Fibroblast of skin of right biceps (primary cell): ENCODE measurements around the gene RNU6-1.
A peak's percentile ranks its signal among the peaks of the same experiment; 100 is the strongest.

Experiments used
- DNase-seq: peaks from one replicate; pipeline ENCODE4 v3.0.0-alpha.2; 2013

The RNU6-1 gene

DNA sequence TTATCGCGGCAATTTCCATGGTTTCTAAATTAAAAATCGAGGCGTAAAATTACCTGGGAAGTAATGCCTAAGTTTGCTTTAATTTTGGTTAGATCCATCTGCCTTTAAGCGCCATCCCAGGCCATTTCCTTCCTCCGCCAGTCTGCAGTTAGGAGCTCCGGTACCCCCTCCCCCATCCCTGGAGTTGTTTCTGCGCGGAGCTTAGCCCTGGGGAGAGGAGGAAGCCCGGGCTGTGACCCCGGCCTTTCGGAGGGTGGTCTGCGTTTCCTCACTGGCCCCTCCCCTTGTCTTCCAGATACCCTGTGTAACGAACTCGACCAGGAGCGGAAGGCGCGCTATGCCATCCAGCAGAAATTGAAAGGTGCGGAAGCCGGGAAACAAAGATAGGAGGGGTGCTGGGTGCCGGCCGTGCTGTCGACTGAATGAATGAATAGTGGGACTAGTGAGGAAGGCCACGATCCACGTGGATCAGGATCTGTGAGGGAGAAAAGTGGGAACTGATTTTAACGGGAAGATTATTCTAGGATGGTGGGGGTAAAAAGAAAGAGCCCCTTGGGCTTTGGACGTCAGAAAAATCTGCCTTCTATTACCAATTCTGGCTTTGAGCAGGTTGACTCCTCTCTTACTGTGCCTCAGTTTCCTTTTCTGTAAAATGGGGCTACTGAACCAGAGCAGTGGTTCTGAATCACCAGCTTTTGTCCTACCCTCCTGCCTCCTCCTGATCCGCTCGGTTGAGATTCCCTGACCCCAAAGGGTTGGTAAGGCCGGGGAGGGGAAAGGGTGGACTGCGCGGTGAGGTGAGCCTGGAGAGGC, 6.7 kb downstream of the RNU6-1 start:
- DNase-seq: no peak

DNA sequence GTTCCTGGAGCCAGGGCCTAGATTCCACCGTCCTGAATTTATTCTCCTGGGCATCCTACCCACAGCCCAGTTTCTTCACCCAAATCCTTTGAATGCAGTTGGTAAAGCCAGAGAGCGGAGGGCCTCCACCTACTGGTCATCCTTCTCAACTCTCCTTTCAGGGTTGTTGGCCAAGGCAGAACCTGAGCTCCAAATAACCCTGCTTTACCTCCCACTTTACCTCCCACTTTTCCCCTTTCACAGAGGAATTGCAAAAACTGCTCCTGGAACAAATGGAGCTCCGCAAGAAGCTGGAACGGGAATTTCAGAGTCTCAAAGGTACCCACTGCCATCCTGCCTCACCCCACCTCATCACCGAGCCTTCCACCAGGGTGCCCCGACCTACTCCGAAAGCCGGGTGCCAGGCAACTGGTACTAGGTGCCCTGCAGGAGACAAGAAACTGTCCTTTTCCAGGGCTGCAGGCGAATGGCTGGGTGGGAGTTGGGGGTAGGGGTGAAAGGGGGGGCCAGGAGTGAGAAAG, 7.8 kb downstream of the RNU6-1 start:
- no peak for DNase-seq

DNA sequence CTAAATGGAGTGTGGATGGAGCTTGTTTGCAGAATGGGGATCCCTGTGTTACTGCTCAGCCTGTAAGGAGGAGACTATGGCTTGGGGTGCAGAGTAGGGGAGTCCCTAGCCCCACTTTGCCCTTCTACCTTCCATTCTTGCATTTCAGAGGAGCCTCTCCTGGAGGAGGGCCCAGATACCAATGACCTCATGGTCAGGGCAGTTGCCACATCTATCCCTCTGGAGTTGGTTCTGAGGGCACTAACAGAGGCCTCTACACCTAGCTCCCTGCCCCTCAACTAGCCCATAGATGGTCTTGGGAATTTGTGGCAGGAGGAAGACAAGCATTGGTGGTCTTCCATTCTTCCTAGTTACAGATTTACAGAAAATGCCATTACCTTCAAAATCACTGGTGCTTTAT, 8.5 kb downstream of the RNU6-1 start:
- no peak for DNase-seq

DNA sequence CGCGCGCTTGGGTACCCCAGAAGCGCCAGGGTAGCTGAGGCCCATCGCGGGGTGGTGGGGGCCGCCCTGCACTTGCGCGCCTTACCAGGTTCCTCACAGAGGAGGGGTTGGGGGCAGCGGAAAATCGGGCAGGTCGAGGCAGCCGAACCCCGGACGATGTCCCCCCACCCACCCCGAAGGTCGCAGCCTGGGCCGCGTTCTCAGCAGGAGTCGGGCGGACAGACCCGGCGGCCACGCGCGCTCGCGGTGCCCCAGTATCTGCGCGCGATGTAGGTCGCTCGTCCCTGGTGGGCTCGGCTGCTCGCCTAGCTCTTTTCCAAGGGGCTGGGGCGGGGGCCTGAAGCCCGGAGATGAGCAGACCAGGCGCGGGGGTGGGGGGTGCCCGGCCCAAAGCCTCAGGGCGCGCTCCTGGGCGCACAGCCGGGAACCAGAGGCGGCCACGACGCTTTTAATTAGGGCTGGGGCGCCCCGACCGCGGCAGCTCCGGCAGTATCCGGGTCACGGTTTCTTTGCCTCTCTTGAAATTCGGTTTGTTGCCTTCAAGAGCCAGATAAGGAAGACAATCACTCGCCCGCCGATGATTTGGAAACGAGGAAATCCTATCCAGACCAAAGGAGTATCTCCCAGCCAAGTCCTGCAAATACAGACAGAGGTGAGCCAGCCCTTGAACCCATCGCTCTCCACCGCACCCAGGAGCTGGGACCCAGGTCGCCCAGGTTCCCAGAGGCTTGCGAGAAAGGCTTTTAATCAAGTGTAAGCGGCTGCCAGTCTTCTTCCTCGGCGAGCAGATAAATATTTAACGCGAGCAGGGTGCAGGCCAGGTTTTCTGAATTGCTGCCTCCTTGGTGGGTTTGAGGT, 10.0 kb downstream of the RNU6-1 start:
- DNase-seq: no peak

DNA sequence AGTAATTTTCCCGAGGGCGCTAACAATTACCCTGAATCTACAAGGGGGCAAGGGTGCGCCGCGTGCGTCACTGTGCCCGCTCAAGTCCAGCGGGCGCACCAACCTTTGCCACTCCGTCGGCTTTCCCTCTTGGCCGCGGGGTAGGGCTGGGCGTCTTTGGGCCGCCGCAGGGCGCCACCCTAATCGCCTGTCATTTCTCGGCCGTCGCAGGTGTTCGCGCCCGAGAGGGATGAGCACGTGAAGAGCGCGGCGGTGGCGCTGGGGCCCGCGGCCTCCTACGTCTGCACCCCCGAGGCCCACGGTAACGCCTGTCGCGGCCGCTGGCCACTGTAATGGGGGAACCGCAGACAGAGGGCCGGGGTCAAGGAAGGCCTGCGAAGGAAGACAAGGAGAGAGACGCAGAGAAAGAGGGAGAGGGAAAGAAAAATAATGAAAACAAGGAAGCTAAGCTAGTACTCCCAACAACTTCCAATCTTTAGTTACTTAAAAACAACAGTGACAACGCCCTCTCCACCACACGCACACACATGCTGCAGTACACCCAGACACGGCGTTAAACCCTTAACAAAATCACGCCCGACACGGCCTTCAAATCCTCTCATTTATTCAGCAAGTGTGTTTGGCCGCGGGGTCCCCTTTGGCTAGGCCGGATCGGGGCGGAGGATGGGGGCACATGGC, 10.7 kb downstream of the RNU6-1 start:
- DNase-seq: no peak

DNA sequence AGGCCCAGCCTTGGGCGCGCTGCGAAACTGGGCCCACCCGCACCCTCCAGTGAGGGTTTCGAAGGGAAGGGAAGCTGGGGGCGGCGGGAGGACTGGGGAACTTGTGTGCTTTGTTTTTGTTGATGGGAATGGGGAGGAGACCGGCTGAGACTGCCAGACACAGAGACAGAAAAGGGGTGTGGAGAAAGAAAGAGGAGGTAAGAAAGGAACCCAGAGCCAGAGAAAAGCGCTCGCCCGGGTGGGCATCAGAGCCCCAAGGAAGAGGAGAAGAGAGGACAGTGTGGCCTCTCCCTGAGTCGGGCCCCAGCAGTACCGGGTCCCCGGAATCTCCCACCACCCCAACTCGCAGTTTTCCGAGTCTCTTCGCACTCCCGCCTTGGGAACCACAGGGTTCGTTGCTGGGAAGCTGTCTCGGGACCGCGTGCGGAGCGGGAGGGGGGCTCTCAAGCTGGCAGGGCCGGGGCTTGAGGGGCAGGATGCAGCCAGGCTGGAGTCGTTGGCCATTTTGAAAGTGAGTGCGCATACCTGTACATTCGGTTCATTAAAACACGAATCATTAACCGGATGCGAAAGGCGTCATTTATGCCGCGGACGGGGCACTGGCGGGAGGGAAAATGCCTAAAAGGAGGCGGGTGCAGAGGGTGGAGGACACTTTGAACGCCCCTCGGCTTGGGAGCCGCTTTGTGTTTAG, 11.4 kb downstream of the RNU6-1 start:
- no peak for DNase-seq

DNA sequence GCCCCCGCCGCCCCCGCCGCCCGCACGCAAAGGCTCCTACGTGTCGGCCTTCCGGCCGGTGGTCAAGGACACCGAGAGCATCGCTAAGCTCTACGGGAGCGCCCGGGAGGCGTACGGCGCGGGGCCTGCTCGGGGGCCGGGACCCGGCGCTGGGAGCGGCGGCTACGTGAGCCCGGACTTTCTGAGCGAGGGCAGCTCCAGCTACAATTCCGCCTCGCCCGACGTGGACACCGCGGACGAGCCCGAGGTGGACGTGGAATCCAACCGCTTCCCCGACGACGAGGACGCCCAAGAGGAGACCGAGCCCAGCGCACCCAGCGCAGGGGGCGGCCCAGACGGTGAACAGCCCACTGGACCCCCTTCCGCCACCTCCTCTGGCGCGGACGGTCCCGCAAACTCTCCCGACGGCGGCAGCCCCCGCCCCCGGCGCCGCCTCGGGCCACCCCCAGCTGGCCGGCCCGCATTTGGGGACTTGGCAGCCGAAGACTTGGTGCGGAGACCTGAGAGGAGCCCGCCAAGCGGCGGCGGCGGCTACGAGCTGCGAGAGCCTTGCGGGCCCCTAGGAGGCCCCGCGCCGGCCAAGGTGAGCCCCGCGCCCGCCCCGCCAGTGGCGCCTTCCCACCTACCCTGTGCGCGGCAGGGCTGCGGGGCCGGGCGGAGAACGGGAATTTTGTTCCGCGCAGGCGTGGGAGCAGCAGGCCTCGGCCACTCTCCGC, 12.1 kb downstream of the RNU6-1 start:
- DNase-seq: no peak

DNA sequence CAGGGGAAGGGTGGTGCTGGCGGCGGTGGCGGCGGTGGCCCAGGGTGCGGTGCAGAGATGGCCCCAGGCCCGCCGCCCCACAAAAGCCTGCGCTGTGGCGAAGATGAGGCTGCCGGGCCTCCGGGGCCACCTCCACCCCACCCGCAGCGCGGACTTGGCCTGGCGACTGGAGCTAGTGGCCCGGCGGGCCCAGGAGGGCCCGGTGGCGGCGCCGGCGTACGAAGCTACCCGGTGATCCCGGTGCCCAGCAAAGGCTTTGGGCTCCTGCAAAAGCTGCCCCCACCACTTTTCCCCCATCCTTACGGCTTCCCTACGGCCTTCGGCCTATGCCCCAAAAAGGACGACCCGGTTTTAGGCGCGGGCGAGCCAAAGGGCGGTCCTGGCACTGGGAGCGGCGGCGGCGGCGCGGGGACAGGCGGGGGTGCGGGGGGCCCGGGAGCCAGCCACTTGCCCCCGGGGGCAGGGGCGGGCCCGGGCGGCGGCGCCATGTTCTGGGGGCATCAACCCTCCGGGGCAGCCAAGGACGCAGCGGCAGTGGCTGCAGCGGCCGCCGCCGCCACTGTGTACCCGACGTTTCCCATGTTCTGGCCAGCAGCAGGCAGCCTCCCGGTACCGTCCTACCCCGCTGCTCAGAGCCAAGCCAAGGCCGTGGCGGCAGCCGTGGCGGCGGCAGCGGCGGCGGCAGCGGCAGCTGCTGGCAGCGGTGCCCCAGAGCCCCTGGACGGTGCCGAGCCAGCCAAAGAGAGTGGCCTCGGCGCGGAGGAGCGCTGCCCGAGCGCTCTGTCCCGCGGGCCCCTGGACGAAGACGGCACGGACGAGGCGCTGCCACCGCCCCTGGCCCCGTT, 12.9 kb downstream of the RNU6-1 start:
- DNase-seq: no peak

DNA sequence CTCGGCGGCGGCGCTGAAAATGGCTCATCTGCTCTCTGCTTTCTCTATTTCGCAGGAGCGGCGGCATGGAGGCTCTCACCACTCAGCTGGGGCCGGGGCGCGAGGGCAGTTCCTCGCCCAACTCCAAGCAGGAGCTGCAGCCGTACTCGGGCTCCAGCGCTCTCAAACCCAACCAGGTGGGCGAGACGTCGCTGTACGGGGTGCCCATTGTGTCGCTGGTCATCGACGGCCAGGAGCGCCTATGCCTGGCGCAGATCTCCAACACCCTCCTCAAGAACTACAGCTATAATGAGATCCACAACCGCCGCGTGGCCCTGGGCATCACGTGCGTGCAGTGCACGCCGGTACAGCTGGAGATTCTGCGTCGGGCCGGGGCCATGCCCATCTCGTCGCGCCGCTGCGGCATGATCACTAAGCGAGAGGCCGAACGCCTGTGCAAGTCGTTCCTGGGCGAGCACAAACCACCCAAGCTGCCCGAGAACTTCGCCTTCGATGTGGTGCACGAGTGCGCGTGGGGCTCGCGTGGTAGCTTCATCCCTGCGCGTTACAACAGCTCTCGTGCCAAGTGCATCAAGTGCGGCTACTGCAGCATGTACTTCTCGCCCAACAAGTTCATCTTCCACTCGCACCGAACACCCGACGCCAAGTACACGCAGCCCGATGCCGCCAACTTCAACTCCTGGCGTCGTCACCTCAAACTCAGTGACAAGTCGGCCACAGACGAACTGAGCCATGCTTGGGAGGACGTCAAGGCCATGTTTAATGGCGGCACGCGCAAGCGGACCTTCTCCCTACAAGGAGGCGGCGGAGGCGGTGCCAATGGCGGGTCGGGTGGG, 13.7 kb downstream of the RNU6-1 start:
- no peak for DNase-seq

DNA sequence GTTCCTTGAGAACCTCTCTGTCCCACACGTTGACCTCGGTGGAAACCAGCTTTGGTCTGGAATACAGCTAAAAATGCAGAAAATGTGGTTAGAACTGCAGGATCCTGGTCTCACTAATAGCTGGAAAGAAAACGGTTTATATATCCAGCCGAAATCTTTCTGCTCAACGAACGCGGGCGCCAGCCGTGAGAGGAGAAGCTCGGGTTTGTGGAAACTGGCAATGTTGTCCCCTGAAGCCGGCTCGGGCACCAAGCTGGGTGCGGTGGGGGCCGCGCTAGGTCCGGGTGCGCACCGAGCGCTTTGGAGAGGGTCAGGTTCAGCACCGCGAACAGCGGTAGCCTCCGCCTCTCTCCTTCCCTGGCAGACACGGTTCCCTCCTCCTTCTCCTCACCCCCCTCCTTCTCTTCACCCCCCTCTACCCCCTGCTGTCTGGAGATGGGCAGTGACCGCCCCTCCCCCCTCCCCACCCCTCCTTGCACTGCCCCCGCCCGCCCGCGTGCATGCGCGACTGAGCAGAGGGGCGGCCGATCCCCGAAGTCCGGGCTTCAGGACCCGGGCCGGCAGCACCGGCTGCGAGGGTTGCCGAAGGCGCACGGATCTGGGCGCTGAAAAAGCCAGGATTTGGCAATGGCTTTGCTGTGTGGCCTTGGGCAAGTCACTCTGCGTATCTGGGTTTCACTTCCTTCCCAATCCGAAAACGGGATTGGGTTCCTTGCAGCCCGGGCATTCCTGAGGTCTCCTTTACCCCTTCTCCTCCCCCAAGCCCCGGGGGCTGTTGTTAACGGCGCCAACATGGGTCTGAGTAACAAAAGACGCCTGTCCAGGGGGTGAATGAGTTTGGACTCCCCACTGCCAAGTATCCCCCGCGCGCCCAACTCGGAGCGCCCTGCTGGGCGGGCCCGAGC, 14.6 kb downstream of the RNU6-1 start, which contains the start of gene SKOR1:
TSS of gene SKOR1 (plus strand) at position 534 of the 905 bp plus-strand sequence. CDS start at position 628, 94 bp downstream.
- peak; percentile 40 for DNase-seq

DNA sequence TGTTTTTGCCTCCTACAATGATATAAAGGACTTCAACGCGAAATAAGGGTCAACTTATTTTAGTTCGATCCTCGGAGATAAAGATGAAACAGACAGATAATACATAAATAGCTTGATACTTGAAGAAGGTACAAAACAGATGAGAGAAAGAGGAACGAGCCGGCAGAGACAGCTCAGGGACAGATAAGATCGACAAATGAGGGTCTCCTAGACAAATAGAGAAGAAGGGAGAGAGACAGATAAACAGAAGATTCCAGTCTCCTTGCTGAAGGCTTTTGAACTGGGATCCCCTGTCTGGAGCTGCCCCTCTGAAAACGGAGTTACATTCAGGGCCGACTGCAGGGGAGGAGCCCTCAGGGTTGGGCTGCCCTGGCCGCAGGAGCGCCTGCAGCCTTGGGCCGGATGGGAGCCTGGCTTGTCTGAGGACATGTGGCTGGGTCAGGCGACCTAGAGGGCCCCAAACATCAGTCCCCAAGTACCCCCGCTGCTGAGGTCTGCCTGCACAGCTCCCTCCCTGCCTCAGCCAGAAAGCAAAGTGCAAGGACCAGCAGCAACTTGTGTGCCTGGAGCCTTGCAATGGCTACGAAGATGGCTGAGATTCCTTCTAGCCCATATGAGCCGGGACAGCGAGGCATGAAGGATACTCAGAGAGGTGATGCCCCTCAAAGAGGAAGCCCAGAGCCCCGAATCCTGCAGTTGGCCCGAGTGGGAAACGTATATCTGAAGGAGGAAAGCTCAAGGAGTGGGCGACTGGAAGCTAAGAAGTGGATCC, 15.5 kb downstream of the RNU6-1 start:
- no peak for DNase-seq

DNA sequence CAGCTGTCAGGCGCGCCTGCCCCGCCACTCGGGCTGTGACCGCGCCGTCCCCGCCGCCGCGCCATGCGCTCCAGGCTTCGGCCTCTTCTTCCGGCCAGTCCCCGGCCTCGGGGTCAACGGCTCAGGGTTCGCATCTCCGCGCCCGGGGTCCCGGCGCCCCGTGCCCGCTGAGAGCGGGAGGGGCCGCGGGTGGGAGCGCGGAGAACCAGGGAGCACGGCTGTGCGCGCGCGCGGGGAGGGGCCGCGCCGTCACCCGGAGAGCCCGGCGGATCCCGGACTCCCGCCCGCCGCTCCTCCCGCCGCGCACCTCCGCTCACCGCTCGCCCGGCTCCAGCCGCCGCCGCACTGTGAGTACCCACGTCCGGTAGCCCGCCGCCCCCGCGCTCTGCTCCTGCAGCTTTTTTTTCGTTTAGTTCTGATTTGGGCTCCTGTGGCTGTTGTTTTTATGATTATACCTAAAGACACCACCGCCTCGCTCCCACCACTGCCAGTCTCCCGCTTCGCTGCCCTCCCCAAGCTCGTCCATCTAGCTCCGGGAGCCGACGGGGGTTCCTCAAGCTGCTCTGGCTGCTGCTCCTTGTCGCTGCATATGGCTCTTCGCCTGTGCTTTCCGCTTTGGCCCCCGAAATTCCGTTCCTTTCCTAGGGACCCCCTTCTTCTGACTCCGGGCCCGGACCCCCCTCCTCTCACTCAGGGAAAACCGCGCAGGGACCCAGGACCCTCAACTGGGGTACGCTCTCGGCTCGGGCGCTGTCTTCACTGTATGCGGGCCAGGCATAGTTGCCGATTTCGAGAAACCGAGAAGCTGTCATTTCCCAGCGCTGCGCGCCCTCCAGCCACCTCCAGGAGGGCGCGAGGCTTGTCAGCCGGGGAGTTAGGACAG, 16.3 kb downstream of the RNU6-1 start:
- DNase-seq: no peak

DNA sequence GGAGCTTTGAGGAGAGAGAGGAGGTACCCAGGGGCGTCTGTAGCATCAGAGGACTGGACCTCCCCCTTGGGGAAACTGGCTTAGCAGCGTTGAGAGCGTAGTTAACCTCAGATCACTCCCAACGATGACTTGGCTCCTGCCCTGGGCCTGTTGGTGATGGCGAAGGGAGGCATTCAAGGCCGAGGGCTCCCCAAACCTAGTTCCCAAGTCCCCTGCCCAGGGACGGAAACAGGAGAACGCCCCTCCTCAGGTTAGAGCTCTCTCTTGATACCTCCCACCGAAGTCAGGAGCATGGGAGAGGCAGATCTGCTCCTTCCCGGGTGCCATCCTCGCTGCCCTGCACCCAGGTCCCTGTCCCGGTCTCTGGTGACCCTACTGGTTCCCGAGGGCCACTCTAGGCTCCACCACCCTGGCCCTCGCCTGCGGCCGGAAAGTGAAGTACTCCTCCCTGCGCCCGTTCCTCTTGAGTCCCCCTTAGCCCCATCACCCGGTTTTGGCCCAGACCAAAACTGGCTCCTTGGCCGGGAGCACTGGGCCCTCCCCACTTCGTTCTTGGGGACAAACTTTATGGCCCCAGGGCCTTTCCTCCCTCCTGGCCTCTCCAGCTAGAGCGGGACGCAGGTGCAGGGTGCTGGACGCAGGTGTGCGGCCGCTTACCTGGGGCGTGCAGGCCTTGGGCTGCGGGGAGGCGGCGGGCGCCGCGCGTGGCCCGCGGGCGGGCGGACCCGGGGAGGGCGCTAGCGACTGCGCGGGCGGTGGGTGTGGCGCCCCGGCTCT, 17.1 kb downstream of the RNU6-1 start:
- DNase-seq: no peak

DNA sequence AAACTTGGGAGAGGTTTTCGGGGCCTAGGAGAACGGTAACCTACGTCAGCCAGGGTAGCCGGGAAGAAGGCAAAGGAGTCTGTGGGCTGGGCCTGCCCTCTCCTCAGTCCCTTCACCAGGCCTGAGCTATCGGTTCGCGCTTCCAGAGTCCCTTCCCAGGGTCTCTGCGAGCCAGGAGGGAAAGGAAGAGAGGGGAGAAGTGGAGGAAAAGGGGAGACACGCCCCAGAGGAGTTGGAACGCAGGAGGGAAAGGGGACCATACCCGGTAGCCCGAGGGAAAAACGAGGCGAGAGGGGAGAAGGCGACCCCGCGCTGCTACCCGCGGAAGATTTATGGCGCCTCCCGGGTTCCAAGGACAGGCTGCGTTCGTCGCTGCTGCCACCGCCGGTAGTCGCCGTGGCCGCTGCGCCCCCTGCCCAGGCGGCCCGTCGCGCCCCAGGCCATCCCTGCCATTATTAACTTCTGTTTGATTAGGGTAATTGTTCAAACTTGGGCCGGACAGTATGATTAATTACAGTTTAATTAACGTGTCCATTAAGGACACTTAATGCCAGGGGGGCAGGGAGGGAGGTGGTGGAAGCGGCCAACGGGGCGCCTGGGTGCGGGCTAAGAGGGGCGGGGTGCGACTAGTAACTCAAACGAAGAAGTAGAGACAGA, 17.9 kb downstream of the RNU6-1 start:
- no peak for DNase-seq

DNA sequence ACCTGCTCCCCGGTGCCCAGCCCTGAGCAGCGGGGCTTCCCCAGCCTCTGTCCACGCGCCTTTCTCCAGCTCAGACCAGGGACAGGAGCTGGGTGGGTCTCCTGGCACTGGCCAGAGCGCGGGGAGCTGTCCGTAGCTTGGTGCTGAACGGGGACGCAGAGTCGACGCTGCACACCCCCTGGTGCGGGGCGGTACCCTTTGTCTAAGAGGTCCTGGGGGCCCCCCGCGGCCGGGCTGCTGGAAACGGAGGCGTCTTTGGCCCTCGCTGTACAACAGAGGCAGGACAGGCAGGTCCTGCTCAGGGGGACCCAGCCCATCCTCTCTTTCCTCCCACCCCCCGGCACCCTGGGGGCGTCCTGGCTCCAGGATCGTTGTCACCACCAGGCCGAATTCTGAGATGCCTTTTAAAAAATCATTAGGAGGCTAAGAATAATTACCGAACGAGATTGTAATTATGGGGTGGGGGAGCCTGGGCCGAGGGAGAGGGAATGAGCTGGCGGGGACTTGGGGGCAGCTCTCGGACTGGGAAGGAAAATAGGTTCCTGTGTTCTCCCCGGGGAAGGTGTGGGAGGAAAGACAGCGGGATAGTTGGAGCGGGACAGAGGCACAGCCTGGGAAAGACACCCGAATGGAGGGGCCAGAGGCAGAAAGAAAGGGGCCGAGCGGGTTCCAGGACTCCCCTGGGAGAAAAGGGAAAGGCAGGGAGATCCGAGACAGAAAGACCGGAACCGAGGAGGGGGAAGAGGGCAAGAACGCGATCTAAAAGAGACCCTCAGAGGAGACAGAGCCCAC, 18.7 kb downstream of the RNU6-1 start:
- DNase-seq: peak; percentile 56
